Measurements from ENCODE around the gene ZNF664. TPM values are rescaled to one million over a fixed set of nuclear protein-coding genes. Genes with fewer than 3 reads are reported as not detected.

ZNF664 gene
- total and polyA plus RNA-seq, 12 donors, result 36.9 to 94.6 (median 76.9) TPM

GRCh38 chr12:123951467-123951866, 21.5 kb upstream of the ZNF664 start:
- Histone ChIP-seq H3K36me3 (no peaks in the 10 kb centered on the region), H3K27me3 (no peaks in the 10 kb centered on the region), H3K9me3 (no peaks in the 10 kb centered on the region), H3K4me3 (no peak overlapping the region), H3K27ac (peak overlapping the region in 1 of 10 donors; percentile 1), H3K4me1 (peaks cover 18 to 90% (median 61%) of the 10 kb centered on the region in 9 donors)
- intact Hi-C loops (cut with DNase I), result no loop called here
- no peak for ATAC-seq
- WGBS, 2 donors, result 80 to 82% methylated on average over 4 of the region's 4 CpGs
- TF ChIP-seq CTCF (IDR thresholded peaks at IDR 0.05), result no peak
- DNase-seq, result no peak

- H3K27me3 ChIP-seq, result no peaks in the 10 kb centered on the region
- no peak for DNase-seq
- H3K4me3 ChIP-seq, result no peak overlapping the region
- H3K36me3 ChIP-seq, result peaks cover 0 to 1% (median 0%) of the 10 kb centered on the region in 9 donors
- no peak for ATAC-seq
- TF ChIP-seq CTCF (IDR thresholded peaks at IDR 0.05), result no peak
- WGBS, 2 donors, result 59 to 60% methylated on average over 2 of the region's 2 CpGs
- peaks cover 18 to 85% (median 58%) of the 10 kb centered on the region in 9 donors for H3K4me1 ChIP-seq
- H3K9me3 ChIP-seq, result no peaks in the 10 kb centered on the region
- peak overlapping the region in 2 of 10 donors; percentile 1 to 56 for H3K27ac ChIP-seq
- intact Hi-C loops (cut with DNase I), result no loop called here
These were observed 21.0 kb upstream of the ZNF664 start for GRCh38 chr12:123952037-123952436.

GRCh38 chr12:123954647-123955350, 18.2 kb upstream of the ZNF664 start:
- WGBS, 2 donors, result 74 to 78% methylated on average over 10 of the region's 10 CpGs
- ATAC-seq (peak in 7 of 8 donors; percentile 48 to 79 (median 60)), DNase-seq (no peak)
- H3K27ac ChIP-seq, result peak overlapping the region; percentile 49 to 84 (median 72)
- no peak overlapping the region for H3K4me3 ChIP-seq
- H3K4me1 ChIP-seq, result peaks cover 14 to 77% (median 50%) of the 10 kb centered on the region in 9 donors
- H3K9me3 ChIP-seq, result no peaks in the 10 kb centered on the region
- H3K36me3 ChIP-seq, result peaks cover 0 to 12% (median 0%) of the 10 kb centered on the region in 9 donors
- intact Hi-C loops (cut with DNase I), result no loop called here
- H3K27me3 ChIP-seq, result no peaks in the 10 kb centered on the region
- no peak for TF ChIP-seq CTCF (IDR thresholded peaks at IDR 0.05)

- intact Hi-C loops (cut with DNase I), result no loop called here
- Histone ChIP-seq H3K4me3 (no peak overlapping the region), H3K36me3 (peaks cover 0 to 12% (median 0%) of the 10 kb centered on the region in 9 donors), H3K27me3 (no peaks in the 10 kb centered on the region), H3K27ac (no peak overlapping the region), H3K9me3 (no peaks in the 10 kb centered on the region), H3K4me1 (peaks cover 5 to 74% (median 36%) of the 10 kb centered on the region in 9 donors)
- DNase-seq, result no peak
- no peak for ATAC-seq
- no peak for TF ChIP-seq CTCF (IDR thresholded peaks at IDR 0.05)
- WGBS, 2 donors, result 92 to 93% methylated on average over 9 of the region's 9 CpGs
These were observed 16.8 kb upstream of the ZNF664 start for GRCh38 chr12:123956249-123956648.

Data from heart right ventricle (tissue), 16 donors.